ENCODE data around the gene HLA-DPB1. TPM values are rescaled to one million over a fixed set of nuclear protein-coding genes. Genes with fewer than 3 reads are reported as not detected.
"Not testable (repeated sequence)": the region's sequence is repeated elsewhere in the genome, so short reads cannot be mapped to it uniquely, and the experiment has no call there.

The HLA-DPB1 gene
- total RNA-seq, 1 experiment from 2014 or later = not detected

DNA sequence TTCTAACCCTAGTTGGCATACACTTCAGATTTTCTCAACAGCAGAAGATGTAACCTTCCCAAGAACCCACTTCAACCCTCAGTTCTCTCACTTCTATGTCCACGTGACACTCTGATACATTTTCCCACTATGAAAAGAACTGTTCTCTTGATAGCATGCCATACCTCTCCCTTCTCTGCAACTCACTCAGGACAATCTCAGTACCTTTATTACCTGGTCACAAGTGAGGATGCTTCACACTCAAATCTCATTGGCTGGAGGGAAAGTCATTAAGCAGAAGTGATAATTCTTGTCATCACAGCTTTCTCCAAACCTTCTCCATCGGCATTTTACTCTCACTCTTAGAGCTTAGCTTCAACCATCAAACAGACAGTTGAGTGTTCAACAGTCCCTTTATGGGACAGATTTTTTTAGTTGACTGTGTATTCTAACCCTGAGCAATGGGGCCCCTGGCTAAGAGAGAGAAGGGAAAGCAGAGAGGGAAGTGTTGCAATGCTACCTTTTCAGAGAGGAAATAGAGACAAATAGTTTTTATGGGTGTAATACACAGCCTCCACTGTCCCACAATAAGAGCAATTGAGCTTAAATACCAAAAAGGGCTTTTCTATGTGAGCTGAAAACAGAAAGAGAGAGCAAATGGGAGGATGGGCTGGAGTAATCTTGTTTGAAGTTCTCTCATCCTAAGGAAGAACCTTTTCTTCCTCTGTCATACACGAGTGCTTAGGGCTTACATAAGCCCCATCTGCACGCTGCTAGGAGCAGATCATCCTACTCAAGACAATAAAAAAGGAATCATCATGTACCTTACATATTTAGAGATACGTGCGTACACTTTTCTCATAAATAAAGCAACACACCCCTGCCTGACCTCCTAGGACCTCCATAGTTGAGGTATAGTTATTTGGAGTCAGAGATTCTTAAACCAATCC, 18.3 kb upstream of the HLA-DPB1 start:
- CTCF ChIA-PET = no interaction called here

DNA sequence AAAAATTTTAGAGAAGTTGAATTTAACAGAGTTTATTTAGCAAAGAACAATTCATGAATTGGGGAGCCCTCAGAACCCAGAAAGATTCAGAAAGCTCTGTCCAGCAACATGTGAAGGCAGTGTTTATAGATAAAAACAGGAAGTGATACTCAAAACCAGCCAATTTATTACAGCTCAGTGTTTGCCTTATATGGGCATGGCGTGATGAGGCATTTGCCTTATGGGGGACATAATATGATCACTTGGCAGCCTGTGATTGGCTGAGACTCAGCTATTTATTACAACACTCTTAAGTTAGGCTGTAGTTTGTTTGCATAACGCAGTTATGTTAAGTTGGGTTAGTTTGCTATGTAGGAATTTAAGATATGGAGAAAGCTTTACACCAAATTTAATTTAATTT, 13.8 kb upstream of the HLA-DPB1 start:
- Histone ChIP-seq H3K9me3 (ENCODE audit: low read length) (no peaks in the 10 kb centered on the region), H3K4me1 (ENCODE audit: insufficient read depth, low read length) (no peaks in the 10 kb centered on the region), H3F3A (ENCODE audit: low read length, unreplicated experiment) (no peaks in the 10 kb centered on the region), H2AFZ (ENCODE audit: low read length) (no peak overlapping the region), H3K27ac (ENCODE audit: low read length) (no peak overlapping the region), H3K79me2 (ENCODE audit: low read length) (no peaks in the 10 kb centered on the region), H4K20me1 (ENCODE audit: low read length) (no peaks in the 10 kb centered on the region), H3K27me3 (ENCODE audit: low read length) (peaks cover 51% of the 10 kb centered on the region), H3K9me2 (replicated peaks; ENCODE audit: low read length) (no peaks in the 10 kb centered on the region), H3K4me3 (ENCODE audit: low read length) (no peak overlapping the region), H3K36me3 (ENCODE audit: low read depth, low read length) (no peaks in the 10 kb centered on the region), H3K4me2 (ENCODE audit: low read length) (no peak overlapping the region), H3K9ac (ENCODE audit: low read length) (no peak overlapping the region)
- DNase-seq (peak; percentile 24), ATAC-seq (no peak)
- no TSS peak for BruUV-seq (replicated peaks)
- intact Hi-C loops (cut with micrococcal nuclease) = no loop called here
- ChIA-PET CTCF (no interaction called here), POLR2A (ENCODE audit: unreplicated experiment) (no interaction called here)
- TF ChIP-seq, protein P1, sequence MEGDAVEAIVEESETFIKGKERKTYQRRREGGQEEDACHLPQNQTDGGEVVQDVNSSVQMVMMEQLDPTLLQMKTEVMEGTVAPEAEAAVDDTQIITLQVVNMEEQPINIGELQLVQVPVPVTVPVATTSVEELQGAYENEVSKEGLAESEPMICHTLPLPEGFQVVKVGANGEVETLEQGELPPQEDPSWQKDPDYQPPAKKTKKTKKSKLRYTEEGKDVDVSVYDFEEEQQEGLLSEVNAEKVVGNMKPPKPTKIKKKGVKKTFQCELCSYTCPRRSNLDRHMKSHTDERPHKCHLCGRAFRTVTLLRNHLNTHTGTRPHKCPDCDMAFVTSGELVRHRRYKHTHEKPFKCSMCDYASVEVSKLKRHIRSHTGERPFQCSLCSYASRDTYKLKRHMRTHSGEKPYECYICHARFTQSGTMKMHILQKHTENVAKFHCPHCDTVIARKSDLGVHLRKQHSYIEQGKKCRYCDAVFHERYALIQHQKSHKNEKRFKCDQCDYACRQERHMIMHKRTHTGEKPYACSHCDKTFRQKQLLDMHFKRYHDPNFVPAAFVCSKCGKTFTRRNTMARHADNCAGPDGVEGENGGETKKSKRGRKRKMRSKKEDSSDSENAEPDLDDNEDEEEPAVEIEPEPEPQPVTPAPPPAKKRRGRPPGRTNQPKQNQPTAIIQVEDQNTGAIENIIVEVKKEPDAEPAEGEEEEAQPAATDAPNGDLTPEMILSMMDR (conservative IDR thresholded peaks at IDR 0.05; ENCODE audit: low read depth, low read length) = no peak
- no peak for TF ChIP-seq EZH2 (IDR thresholded peaks at IDR 0.05; ENCODE audit: low read length, unreplicated experiment)
- TF ChIP-seq EZH2phosphoT487 (IDR thresholded peaks at IDR 0.05; ENCODE audit: borderline replicate concordance, low read length) = no peak

More for the DNA sequence above, 18.3 kb upstream of the HLA-DPB1 start:
- no peak overlapping the region for H3K9ac ChIP-seq (ENCODE audit: low read length)
- H3K9me3 ChIP-seq (ENCODE audit: low read length) = no peaks in the 10 kb centered on the region
- no peaks in the 10 kb centered on the region for H3K4me1 ChIP-seq (ENCODE audit: insufficient read depth, low read length)
- BruUV-seq (replicated peaks) = no TSS peak
- H4K20me1 ChIP-seq (ENCODE audit: low read length) = no peaks in the 10 kb centered on the region
- H2AFZ ChIP-seq (ENCODE audit: low read length) = no peak overlapping the region
- intact Hi-C loops (cut with micrococcal nuclease) = no loop called here
- no peaks in the 10 kb centered on the region for H3K79me2 ChIP-seq (ENCODE audit: low read length)
- TF ChIP-seq EZH2phosphoT487 (IDR thresholded peaks at IDR 0.05; ENCODE audit: borderline replicate concordance, low read length) (no peak), EZH2 (IDR thresholded peaks at IDR 0.05; ENCODE audit: low read length, unreplicated experiment) (no peak)
- TF ChIP-seq, protein P1 (conservative IDR thresholded peaks at IDR 0.05; ENCODE audit: low read depth, low read length) = no peak
- ATAC-seq (no peak), DNase-seq (no peak)
- H3K4me3 ChIP-seq (ENCODE audit: low read length) = no peak overlapping the region
- H3K9me2 ChIP-seq (replicated peaks; ENCODE audit: low read length) = no peaks in the 10 kb centered on the region
- peaks cover 30% of the 10 kb centered on the region for H3K27me3 ChIP-seq (ENCODE audit: low read length)
- POLR2A ChIA-PET (ENCODE audit: unreplicated experiment) = no interaction called here
- no peaks in the 10 kb centered on the region for H3K36me3 ChIP-seq (ENCODE audit: low read depth, low read length)
- H3K27ac ChIP-seq (ENCODE audit: low read length) = no peak overlapping the region
- H3K4me2 ChIP-seq (ENCODE audit: low read length) = no peak overlapping the region
- no peaks in the 10 kb centered on the region for H3F3A ChIP-seq (ENCODE audit: low read length, unreplicated experiment)

DNA sequence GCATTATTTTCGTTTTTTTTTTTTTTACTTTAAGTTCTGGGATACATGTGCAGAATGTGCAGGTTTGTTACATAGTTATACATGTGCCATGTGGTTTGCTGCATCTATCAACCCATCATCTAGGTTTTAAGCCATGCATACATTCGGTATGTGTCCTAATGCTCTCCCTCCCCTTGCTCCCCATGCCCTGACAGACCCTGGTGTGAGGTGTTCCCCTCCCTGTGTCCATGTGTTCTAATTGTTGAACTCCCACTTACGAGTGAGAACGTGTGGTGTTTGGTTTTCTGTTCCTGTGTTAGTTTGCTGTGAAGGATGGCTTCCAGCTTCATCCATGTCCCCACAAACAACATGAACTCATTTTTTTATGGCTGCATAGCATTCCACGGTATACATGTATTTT, 12.4 kb upstream of the HLA-DPB1 start:
- H3K4me1 ChIP-seq (ENCODE audit: insufficient read depth, low read length); ATAC-seq; H3K27ac ChIP-seq (ENCODE audit: low read length); DNase-seq; H3K4me3 ChIP-seq (ENCODE audit: low read length); POLR2A ChIA-PET (ENCODE audit: unreplicated experiment); H4K20me1 ChIP-seq (ENCODE audit: low read length); H3K9me3 ChIP-seq (ENCODE audit: low read length); intact Hi-C loops (cut with micrococcal nuclease); BruUV-seq (replicated peaks); H3F3A ChIP-seq (ENCODE audit: low read length, unreplicated experiment); H3K9ac ChIP-seq (ENCODE audit: low read length); H3K4me2 ChIP-seq (ENCODE audit: low read length); H3K9me2 ChIP-seq (replicated peaks; ENCODE audit: low read length); CTCF ChIA-PET; H3K36me3 ChIP-seq (ENCODE audit: low read depth, low read length); H2AFZ ChIP-seq (ENCODE audit: low read length); H3K79me2 ChIP-seq (ENCODE audit: low read length): not testable (repeated sequence)
- H3K27me3 ChIP-seq (ENCODE audit: low read length) = peaks cover 41% of the 10 kb centered on the region
